ENCODE results near the gene CIT. TPM values are rescaled to one million over a fixed set of nuclear protein-coding genes. Genes with fewer than 3 reads are reported as not detected.

CIT gene
- total RNA-seq, 1 donor from 2014 or later, result 29.3 TPM

- H3K4me3 Mint-ChIP-seq, result no peak overlapping the region
- TF ChIP-seq CTCF (IDR thresholded peaks at IDR 0.05; ENCODE audit: unreplicated experiment), result no peak
- no peaks in the 10 kb centered on the region for H3K27me3 Mint-ChIP-seq (ENCODE audit: low read depth)
- H3K36me3 Mint-ChIP-seq, result peaks cover 2% of the 10 kb centered on the region
- no peak for DNase-seq (ENCODE audit: low spot score in 2 of 2, unreplicated experiment in 2 of 2)
- peak overlapping the region; percentile 13 for H3K27ac Mint-ChIP-seq
- peaks cover 18% of the 10 kb centered on the region for H3K4me1 Mint-ChIP-seq
- no peaks in the 10 kb centered on the region for H3K9me3 Mint-ChIP-seq
Measured at GRCh38 chr12:119694111-119694510, 183.0 kb downstream of the CIT start.

- Mint-ChIP-seq H3K27me3 (ENCODE audit: low read depth) (no peaks in the 10 kb centered on the region), H3K4me1 (peaks cover 18% of the 10 kb centered on the region), H3K36me3 (peaks cover 2% of the 10 kb centered on the region), H3K4me3 (no peak overlapping the region), H3K27ac (no peak overlapping the region), H3K9me3 (no peaks in the 10 kb centered on the region)
- TF ChIP-seq CTCF (IDR thresholded peaks at IDR 0.05; ENCODE audit: unreplicated experiment), result no peak
- no peak for DNase-seq (ENCODE audit: low spot score in 2 of 2, unreplicated experiment in 2 of 2)
Measured at GRCh38 chr12:119693511-119693910, 183.6 kb downstream of the CIT start.

GRCh38 chr12:119692997-119693396 is 184.1 kb downstream of the CIT start:
- no peak overlapping the region for H3K4me3 Mint-ChIP-seq
- H3K36me3 Mint-ChIP-seq, result peaks cover 1% of the 10 kb centered on the region
- no peaks in the 10 kb centered on the region for H3K27me3 Mint-ChIP-seq (ENCODE audit: low read depth)
- H3K27ac Mint-ChIP-seq, result peak overlapping the region; percentile 77
- no peak for DNase-seq (ENCODE audit: low spot score in 2 of 2, unreplicated experiment in 2 of 2)
- H3K4me1 Mint-ChIP-seq, result peaks cover 18% of the 10 kb centered on the region
- TF ChIP-seq CTCF (IDR thresholded peaks at IDR 0.05; ENCODE audit: unreplicated experiment), result no peak
- no peaks in the 10 kb centered on the region for H3K9me3 Mint-ChIP-seq

- Mint-ChIP-seq H3K27ac (peak overlapping the region; percentile 77), H3K9me3 (no peaks in the 10 kb centered on the region), H3K27me3 (ENCODE audit: low read depth) (no peaks in the 10 kb centered on the region), H3K4me1 (peaks cover 18% of the 10 kb centered on the region), H3K36me3 (peaks cover 3% of the 10 kb centered on the region), H3K4me3 (no peak overlapping the region)
- no peak for TF ChIP-seq CTCF (IDR thresholded peaks at IDR 0.05; ENCODE audit: unreplicated experiment)
- DNase-seq (ENCODE audit: low spot score in 2 of 2, unreplicated experiment in 2 of 2), result no peak
Measured at GRCh38 chr12:119692410-119692809, 184.7 kb downstream of the CIT start.

- no peaks in the 10 kb centered on the region for H3K9me3 Mint-ChIP-seq
- no peak for TF ChIP-seq CTCF (IDR thresholded peaks at IDR 0.05; ENCODE audit: unreplicated experiment)
Measured at GRCh38 chr12:119691202-119691810, 185.8 kb downstream of the CIT start.

More at GRCh38 chr12:119691202-119691810, 185.8 kb downstream of the CIT start:
- H3K36me3 Mint-ChIP-seq, result peaks cover 9% of the 10 kb centered on the region
- H3K4me1 Mint-ChIP-seq, result peaks cover 18% of the 10 kb centered on the region
- no peaks in the 10 kb centered on the region for H3K27me3 Mint-ChIP-seq (ENCODE audit: low read depth)
- H3K4me3 Mint-ChIP-seq, result no peak overlapping the region
- H3K27ac Mint-ChIP-seq, result no peak overlapping the region
- no peak for DNase-seq (ENCODE audit: low spot score in 2 of 2, unreplicated experiment in 2 of 2)

Data from mesothelial cell of epicardium (in vitro differentiated cells).